Loucy (cell line): Measurements from ENCODE around the gene CC2D1B.

Experiments used
- H2AFZ ChIP-seq: fragments of 200-600 bp; sonication (generic); 2 replicates; pipeline ENCODE4 v1.6.0; 2016; ENCODE audit warnings: antibody characterized with exemption, mild to moderate bottlenecking, low read length, moderate library complexity
- H3F3A ChIP-seq: fragments of 200-600 bp; 2 replicates; pipeline ENCODE4 v1.6.0; 2016; ENCODE audit warnings: antibody characterized with exemption, low read depth, mild to moderate bottlenecking
- H3K27me3 ChIP-seq: fragments of 200-600 bp; sonication (generic); 2 replicates; pipeline ENCODE4 v1.6.1; 2014; ENCODE audit warnings: low read length, mild to moderate bottlenecking; ENCODE audit not compliant: insufficient read depth, poor library complexity, severe bottlenecking
- H3K36me3 ChIP-seq: fragments of 200-600 bp; sonication (generic); 2 replicates; pipeline ENCODE4 v1.6.1; 2016; ENCODE audit warnings: low read length; ENCODE audit not compliant: insufficient read depth
- H3K4me1 ChIP-seq: fragments of 200-600 bp; sonication (generic); 2 replicates; pipeline ENCODE4 v1.5.1; 2014; ENCODE audit warnings: low read length, mild to moderate bottlenecking; ENCODE audit not compliant: insufficient read depth, poor library complexity, severe bottlenecking
- H3K4me2 ChIP-seq: fragments of 200-600 bp; sonication (generic); 2 replicates; pipeline ENCODE4 v1.6.0; 2014; ENCODE audit warnings: antibody characterized with exemption, low read length, low read depth, mild to moderate bottlenecking; ENCODE audit not compliant: poor library complexity, severe bottlenecking
- H3K4me3 ChIP-seq: fragments of 200-600 bp; sonication (generic); 2 replicates; pipeline ENCODE4 v1.5.1; 2014; ENCODE audit warnings: low read length, mild to moderate bottlenecking, mixed read lengths; ENCODE audit not compliant: poor library complexity, severe bottlenecking
- H3K79me2 ChIP-seq: fragments of 200-600 bp; sonication (generic); 2 replicates; pipeline ENCODE4 v1.6.1; 2014; ENCODE audit warnings: low read length; ENCODE audit not compliant: insufficient read depth
- H3K9ac ChIP-seq: fragments of 200-600 bp; sonication (generic); 2 replicates; pipeline ENCODE4 v1.6.0; 2014; ENCODE audit warnings: mild to moderate bottlenecking, low read depth, low read length, moderate library complexity; ENCODE audit not compliant: poor library complexity, severe bottlenecking
- H3K9me2 ChIP-seq: fragments of 200-600 bp; sonication (generic); replicated peaks from 2 replicates; pipeline ENCODE4 v1.6.1; 2016; ENCODE audit warnings: low read depth, low read length, mixed read lengths
- H3K9me3 ChIP-seq: fragments of 200-600 bp; sonication (generic); 2 replicates; pipeline ENCODE4 v1.6.1; 2014; ENCODE audit warnings: mild to moderate bottlenecking, antibody characterized with exemption, low read length, low read depth; ENCODE audit not compliant: insufficient read depth
- H4K20me1 ChIP-seq: fragments of 200-600 bp; sonication (generic); 2 replicates; pipeline ENCODE4 v1.6.0; 2014; ENCODE audit warnings: antibody characterized with exemption, low read length, mild to moderate bottlenecking; ENCODE audit not compliant: insufficient read depth, poor library complexity, severe bottlenecking
- EZH2phosphoT487 ChIP-seq: fragments of 200-600 bp; IDR thresholded peaks from 2 replicates; pipeline ENCODE4 v1.6.1; 2018; ENCODE audit warnings: antibody characterized with exemption, mild to moderate bottlenecking, moderate library complexity, borderline replicate concordance
- TF ChIP-seq, protein P1 (sequence below): fragments of 200-600 bp; sonication (generic); conservative IDR thresholded peaks from 2 replicates; pipeline ENCODE4 v1.5.1; 2014; ENCODE audit warnings: mild to moderate bottlenecking, antibody characterized with exemption, low read length

CC2D1B gene

DNA sequence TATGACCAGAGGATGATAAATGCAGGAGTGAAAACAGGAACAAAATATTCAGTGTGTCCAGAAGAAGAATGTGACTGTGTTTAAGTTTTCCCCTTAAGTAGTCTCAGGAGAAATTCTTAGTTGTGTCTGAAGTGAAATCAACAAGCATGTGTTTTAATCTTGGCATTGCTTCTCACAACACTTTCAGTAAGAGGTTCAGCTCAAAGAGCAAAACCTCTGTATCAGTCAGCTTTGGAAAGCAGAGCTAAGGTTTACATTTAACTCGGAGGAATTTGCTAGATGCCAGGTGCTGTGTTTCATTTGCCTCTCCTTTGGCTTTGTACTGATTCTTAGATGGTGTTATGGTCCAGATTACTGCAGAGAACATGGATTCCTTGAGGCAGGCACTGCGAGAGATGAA is 28.6 kb downstream of the CC2D1B start:
- no peaks in the 10 kb centered on the region for H3K9me2 ChIP-seq
- no peaks in the 10 kb centered on the region; the same call in 1 of the 2 replicates for H3K36me3 ChIP-seq

DNA sequence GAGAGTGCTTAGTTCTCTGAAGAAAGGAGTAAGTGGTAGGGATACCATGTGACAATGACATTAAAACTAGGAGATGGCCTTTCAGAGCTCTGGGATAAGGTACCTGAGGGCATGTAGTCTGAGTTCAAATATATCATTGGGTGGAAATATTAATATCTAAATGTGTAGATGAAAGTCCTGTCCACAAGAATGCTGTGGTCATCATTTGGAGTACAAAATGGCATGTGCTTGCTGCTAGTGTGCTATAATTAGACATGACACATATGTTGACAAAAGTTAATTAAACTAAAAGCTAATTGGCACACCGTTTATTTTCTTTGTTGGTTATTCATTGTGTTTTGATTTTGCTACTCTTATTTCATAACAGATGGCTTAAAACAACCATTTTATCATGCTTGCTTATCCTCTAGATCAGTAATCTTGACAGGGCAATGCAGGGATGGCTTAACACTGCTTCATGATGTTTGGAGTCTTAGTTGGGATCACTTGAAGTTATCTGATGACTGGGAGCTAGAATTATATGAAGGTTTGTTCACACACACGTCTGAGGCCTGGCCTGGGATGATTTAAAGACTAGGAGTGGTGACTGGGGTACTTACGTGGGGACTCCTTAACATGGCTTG is 31.0 kb downstream of the CC2D1B start:
- Histone ChIP-seq H3K79me2 (no peaks in the 10 kb centered on the region), H3K9me3 (no peaks in the 10 kb centered on the region), H3K4me2 (no peak overlapping the region), H3K4me1 (no peaks in the 10 kb centered on the region), H2AFZ (no peak overlapping the region), H3K9ac (no peak overlapping the region), H3K4me3 (no peak overlapping the region), H3K36me3 (no peaks in the 10 kb centered on the region; the same call in 1 of the 2 replicates), H3F3A (no peaks in the 10 kb centered on the region), H3K9me2 (no peaks in the 10 kb centered on the region), H3K27me3 (no peaks in the 10 kb centered on the region), H4K20me1 (no peaks in the 10 kb centered on the region)
- TF ChIP-seq EZH2phosphoT487: no peak
- TF ChIP-seq, protein P1, sequence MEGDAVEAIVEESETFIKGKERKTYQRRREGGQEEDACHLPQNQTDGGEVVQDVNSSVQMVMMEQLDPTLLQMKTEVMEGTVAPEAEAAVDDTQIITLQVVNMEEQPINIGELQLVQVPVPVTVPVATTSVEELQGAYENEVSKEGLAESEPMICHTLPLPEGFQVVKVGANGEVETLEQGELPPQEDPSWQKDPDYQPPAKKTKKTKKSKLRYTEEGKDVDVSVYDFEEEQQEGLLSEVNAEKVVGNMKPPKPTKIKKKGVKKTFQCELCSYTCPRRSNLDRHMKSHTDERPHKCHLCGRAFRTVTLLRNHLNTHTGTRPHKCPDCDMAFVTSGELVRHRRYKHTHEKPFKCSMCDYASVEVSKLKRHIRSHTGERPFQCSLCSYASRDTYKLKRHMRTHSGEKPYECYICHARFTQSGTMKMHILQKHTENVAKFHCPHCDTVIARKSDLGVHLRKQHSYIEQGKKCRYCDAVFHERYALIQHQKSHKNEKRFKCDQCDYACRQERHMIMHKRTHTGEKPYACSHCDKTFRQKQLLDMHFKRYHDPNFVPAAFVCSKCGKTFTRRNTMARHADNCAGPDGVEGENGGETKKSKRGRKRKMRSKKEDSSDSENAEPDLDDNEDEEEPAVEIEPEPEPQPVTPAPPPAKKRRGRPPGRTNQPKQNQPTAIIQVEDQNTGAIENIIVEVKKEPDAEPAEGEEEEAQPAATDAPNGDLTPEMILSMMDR: no peak

More for the DNA sequence above, 28.6 kb downstream of the CC2D1B start:
- Histone ChIP-seq H3K4me3 (no peak overlapping the region), H3F3A (no peaks in the 10 kb centered on the region), H3K79me2 (no peaks in the 10 kb centered on the region), H3K9ac (no peak overlapping the region), H4K20me1 (no peaks in the 10 kb centered on the region), H3K4me2 (no peak overlapping the region), H3K27me3 (no peaks in the 10 kb centered on the region), H2AFZ (no peak overlapping the region), H3K4me1 (no peaks in the 10 kb centered on the region), H3K9me3 (no peaks in the 10 kb centered on the region)
- no peak for TF ChIP-seq EZH2phosphoT487
- TF ChIP-seq, protein P1: no peak

DNA sequence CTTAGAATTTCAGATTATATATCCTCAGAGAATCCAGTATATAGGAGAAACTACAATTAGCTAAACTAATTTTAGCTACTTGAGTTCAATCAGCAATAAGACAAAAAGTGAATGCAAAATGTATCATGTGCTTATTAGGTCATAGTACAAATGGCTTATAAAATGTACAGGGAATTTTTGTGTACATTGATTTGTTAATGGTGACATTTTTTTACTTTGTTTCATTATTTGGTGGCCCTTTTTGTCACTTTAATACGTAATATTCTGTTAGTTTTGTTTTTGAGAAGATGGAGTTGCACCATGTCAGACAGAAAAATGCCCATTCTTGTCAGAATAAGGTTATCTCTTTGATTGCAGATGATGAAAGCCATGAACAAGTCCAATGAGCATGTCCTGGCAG is 33.6 kb downstream of the CC2D1B start:
- no peaks in the 10 kb centered on the region for H3K9me2 ChIP-seq
- no peaks in the 10 kb centered on the region for H3K4me1 ChIP-seq
- TF ChIP-seq, protein P1: no peak
- TF ChIP-seq EZH2phosphoT487: no peak
- H3K36me3 ChIP-seq: no peaks in the 10 kb centered on the region; the same call in 1 of the 2 replicates
- no peaks in the 10 kb centered on the region for H3F3A ChIP-seq
- no peaks in the 10 kb centered on the region for H3K27me3 ChIP-seq
- H3K4me2 ChIP-seq: no peak overlapping the region
- no peaks in the 10 kb centered on the region for H3K79me2 ChIP-seq
- H3K4me3 ChIP-seq: no peak overlapping the region
- H3K9me3 ChIP-seq: no peaks in the 10 kb centered on the region
- no peak overlapping the region for H3K9ac ChIP-seq
- no peak overlapping the region for H2AFZ ChIP-seq
- no peaks in the 10 kb centered on the region for H4K20me1 ChIP-seq
